Measurements from ENCODE around the gene METTL6.
"Not testable (repeated sequence)": the region's sequence is repeated elsewhere in the genome, so short reads cannot be mapped to it uniquely, and the experiment has no call there.

Gene METTL6

GRCh38 chr3:15380980-15381890 lies 46.1 kb downstream of the METTL6 start:
- no peak overlapping the region for H3K4me2 ChIP-seq
- no peak for TF ChIP-seq Cebpa-rat (IDR thresholded peaks at IDR 0.05)
- H3K27me3 ChIP-seq, result no peaks in the 10 kb centered on the region
- no peak overlapping the region for H3K9ac ChIP-seq
- H3K27ac ChIP-seq, result no peak overlapping the region
- peaks cover 0 to 2% (median 0%) of the 10 kb centered on the region in 11 experiments; a peak in 1 of 22 replicates for H3K36me3 ChIP-seq
- H4K20me1 ChIP-seq, result no peaks in the 10 kb centered on the region
- H3K4me1 ChIP-seq, result peaks cover 13 to 51% (median 17%) of the 10 kb centered on the region in 10 experiments
- H3K4me3 ChIP-seq, result no peak overlapping the region
- peaks cover 4 to 7% (median 6%) of the 10 kb centered on the region in 11 experiments for H3K9me3 ChIP-seq (replicated peaks in 1 of 11)

GRCh38 chr3:15377961-15378791 lies 49.2 kb downstream of the METTL6 start:
- Histone ChIP-seq H3K27me3 (no peaks in the 10 kb centered on the region), H3K9ac (peak overlapping the region in 2 of 11 experiments; percentile 20 to 45; a peak in 1 of 22 replicates), H4K20me1 (no peaks in the 10 kb centered on the region), H3K9me3 (replicated peaks in 1 of 11) (no peaks in the 10 kb centered on the region), H3K4me3 (no peak overlapping the region), H3K4me2 (peak overlapping the region in 6 of 11 experiments; percentile 24 to 57 (median 49); a peak in 11 of 22 replicates), H3K27ac (peak overlapping the region in 6 of 11 experiments; percentile 22 to 78 (median 54); a peak in 8 of 22 replicates), H3K4me1 (peaks cover 0 to 27% (median 4%) of the 10 kb centered on the region in 10 experiments; a peak in 9 of 20 replicates), H3K36me3 (no peaks in the 10 kb centered on the region)
- no peak for TF ChIP-seq Cebpa-rat (IDR thresholded peaks at IDR 0.05)

- no peaks in the 10 kb centered on the region for H3K9me3 ChIP-seq (replicated peaks in 1 of 11)
- peak overlapping the region in 1 of 11 experiments; percentile 4; a peak in 1 of 22 replicates for H3K27ac ChIP-seq
- no peaks in the 10 kb centered on the region for H3K36me3 ChIP-seq
- no peaks in the 10 kb centered on the region for H4K20me1 ChIP-seq
- no peak for TF ChIP-seq Cebpa-rat (IDR thresholded peaks at IDR 0.05)
- H3K9ac ChIP-seq, result no peak overlapping the region
- no peaks in the 10 kb centered on the region for H3K27me3 ChIP-seq
- no peak overlapping the region for H3K4me2 ChIP-seq
- no peak overlapping the region for H3K4me3 ChIP-seq
- H3K4me1 ChIP-seq, result peaks cover 0 to 16% (median 4%) of the 10 kb centered on the region in 10 experiments; a peak in 9 of 20 replicates
Measured at GRCh38 chr3:15375461-15376000, 51.8 kb downstream of the METTL6 start.

- Histone ChIP-seq H4K20me1 (no peaks in the 10 kb centered on the region), H3K9me3 (replicated peaks in 1 of 11) (no peaks in the 10 kb centered on the region), H3K36me3 (no peaks in the 10 kb centered on the region), H3K27ac (peak overlapping the region in 1 of 11 experiments; percentile 35; a peak in 1 of 22 replicates), H3K9ac (no peak overlapping the region), H3K4me2 (peak overlapping the region in 1 of 11 experiments; percentile 28; a peak in 1 of 22 replicates), H3K27me3 (no peaks in the 10 kb centered on the region; a peak in 1 of 22 replicates), H3K4me1 (peaks cover 0 to 31% (median 3%) of the 10 kb centered on the region in 10 experiments; a peak in 9 of 20 replicates), H3K4me3 (no peak overlapping the region)
- no peak for TF ChIP-seq Cebpa-rat (IDR thresholded peaks at IDR 0.05)
Measured at GRCh38 chr3:15372918-15373317, 54.4 kb downstream of the METTL6 start.

GRCh38 chr3:15368561-15369135 lies 58.7 kb downstream of the METTL6 start:
- Histone ChIP-seq H4K20me1 (no peaks in the 10 kb centered on the region), H3K36me3 (no peaks in the 10 kb centered on the region), H3K9me3 (replicated peaks in 1 of 11) (no peaks in the 10 kb centered on the region), H3K4me2 (peak overlapping the region in 3 of 11 experiments; percentile 6 to 36 (median 22); a peak in 3 of 22 replicates), H3K4me1 (peaks cover 0 to 35% (median 2%) of the 10 kb centered on the region in 10 experiments; a peak in 8 of 20 replicates), H3K27ac (no peak overlapping the region), H3K9ac (no peak overlapping the region), H3K27me3 (no peaks in the 10 kb centered on the region; a peak in 1 of 22 replicates), H3K4me3 (no peak overlapping the region)
- TF ChIP-seq Cebpa-rat (IDR thresholded peaks at IDR 0.05), result no peak

GRCh38 chr3:15367059-15367458 lies 60.3 kb downstream of the METTL6 start:
- Histone ChIP-seq H3K4me3 (no peak overlapping the region), H3K9ac (no peak overlapping the region), H3K9me3 (replicated peaks in 1 of 11) (no peaks in the 10 kb centered on the region), H4K20me1 (no peaks in the 10 kb centered on the region), H3K27me3 (no peaks in the 10 kb centered on the region; a peak in 1 of 22 replicates), H3K27ac (no peak overlapping the region), H3K4me1 (peaks cover 0 to 35% (median 2%) of the 10 kb centered on the region in 10 experiments; a peak in 12 of 20 replicates), H3K4me2 (peak overlapping the region in 3 of 11 experiments; percentile 22 to 36 (median 27); a peak in 2 of 22 replicates), H3K36me3 (no peaks in the 10 kb centered on the region)
- TF ChIP-seq Cebpa-rat (IDR thresholded peaks at IDR 0.05), result no peak

GRCh38 chr3:15364078-15364477 lies 63.3 kb downstream of the METTL6 start:
- H3K27ac ChIP-seq; H3K9me3 ChIP-seq (replicated peaks in 1 of 11); H4K20me1 ChIP-seq; H3K4me3 ChIP-seq; H3K27me3 ChIP-seq; H3K9ac ChIP-seq; H3K36me3 ChIP-seq; H3K4me2 ChIP-seq: not testable (repeated sequence)
- peaks cover 0 to 54% (median 18%) of the 10 kb centered on the region in 10 experiments; a peak in 13 of 20 replicates for H3K4me1 ChIP-seq

- Histone ChIP-seq H4K20me1 (no peaks in the 10 kb centered on the region), H3K27ac (peak overlapping the region in 6 of 11 experiments; percentile 9 to 68 (median 60); a peak in 12 of 22 replicates), H3K9me3 (replicated peaks in 1 of 11) (no peaks in the 10 kb centered on the region), H3K9ac (peak overlapping the region in 5 of 11 experiments; percentile 3 to 49 (median 25); a peak in 5 of 22 replicates), H3K36me3 (no peaks in the 10 kb centered on the region), H3K4me3 (no peak overlapping the region), H3K4me1 (peaks cover 0 to 40% (median 18%) of the 10 kb centered on the region in 10 experiments; a peak in 15 of 20 replicates), H3K27me3 (no peaks in the 10 kb centered on the region), H3K4me2 (peak overlapping the region in 6 of 11 experiments; percentile 22 to 74 (median 70); a peak in 10 of 22 replicates)
- TF ChIP-seq Cebpa-rat (IDR thresholded peaks at IDR 0.05), result no peak
Measured at GRCh38 chr3:15361494-15362214, 65.7 kb downstream of the METTL6 start.
